Neural crest cell (in vitro differentiated cells): Measurements from ENCODE around the gene ADTRP. TPM values are rescaled to one million over a fixed set of nuclear protein-coding genes. Genes with fewer than 3 reads are reported as not detected.

Experiments
- DNase-seq: peaks from one replicate; pipeline ENCODE4 v3.0.0; 2021; ENCODE audit warnings: low read depth, mixed read lengths, low spot score
- H3K27ac Mint-ChIP-seq: one replicate; pipeline ENCODE4 v1.8.0; 2021; ENCODE audit warnings: mild to moderate bottlenecking, mixed read lengths; ENCODE audit not compliant: unreplicated experiment
- H3K27me3 Mint-ChIP-seq: 2 replicates; pipeline ENCODE4 v1.8.0; 2021; ENCODE audit warnings: low read depth, mild to moderate bottlenecking, mixed read lengths
- H3K36me3 Mint-ChIP-seq: 2 replicates; pipeline ENCODE4 v1.8.0; 2021; ENCODE audit warnings: low read depth, mild to moderate bottlenecking, mixed read lengths
- H3K4me1 Mint-ChIP-seq: 2 replicates; pipeline ENCODE4 v1.8.0; 2021; ENCODE audit warnings: mixed read lengths
- H3K4me3 Mint-ChIP-seq: one replicate; pipeline ENCODE4 v1.8.0; 2021; ENCODE audit warnings: mild to moderate bottlenecking, mixed read lengths
- H3K9me3 Mint-ChIP-seq: 2 replicates; pipeline ENCODE4 v1.8.0; 2021; ENCODE audit warnings: mixed read lengths
- CTCF ChIP-seq: fragments of 200-600 bp; sonication (generic); conservative IDR thresholded peaks from 2 replicates; pipeline ENCODE4 v1.5.0; 2021; ENCODE audit warnings: antibody characterized with exemption, mild to moderate bottlenecking
- total RNA-seq: library from RNA; stranded (reverse); gene quantifications from 2 replicates; pipeline ENCODE4 v1.2.1, GENCODE V29; 2021

ADTRP gene
- total RNA-seq, 1 donor from 2014 or later: not detected

- H3K36me3 Mint-ChIP-seq: no peaks in the 10 kb centered on the region
- no peak for DNase-seq
- TF ChIP-seq CTCF: no peak
- H3K27me3 Mint-ChIP-seq: no peaks in the 10 kb centered on the region
- no peaks in the 10 kb centered on the region for H3K4me1 Mint-ChIP-seq
- no peak overlapping the region for H3K27ac Mint-ChIP-seq
- peaks cover 9% of the 10 kb centered on the region for H3K9me3 Mint-ChIP-seq
- no peak overlapping the region for H3K4me3 Mint-ChIP-seq
Measured at GRCh38 chr6:11724286-11724685, 54.3 kb downstream of the ADTRP start.

DNA sequence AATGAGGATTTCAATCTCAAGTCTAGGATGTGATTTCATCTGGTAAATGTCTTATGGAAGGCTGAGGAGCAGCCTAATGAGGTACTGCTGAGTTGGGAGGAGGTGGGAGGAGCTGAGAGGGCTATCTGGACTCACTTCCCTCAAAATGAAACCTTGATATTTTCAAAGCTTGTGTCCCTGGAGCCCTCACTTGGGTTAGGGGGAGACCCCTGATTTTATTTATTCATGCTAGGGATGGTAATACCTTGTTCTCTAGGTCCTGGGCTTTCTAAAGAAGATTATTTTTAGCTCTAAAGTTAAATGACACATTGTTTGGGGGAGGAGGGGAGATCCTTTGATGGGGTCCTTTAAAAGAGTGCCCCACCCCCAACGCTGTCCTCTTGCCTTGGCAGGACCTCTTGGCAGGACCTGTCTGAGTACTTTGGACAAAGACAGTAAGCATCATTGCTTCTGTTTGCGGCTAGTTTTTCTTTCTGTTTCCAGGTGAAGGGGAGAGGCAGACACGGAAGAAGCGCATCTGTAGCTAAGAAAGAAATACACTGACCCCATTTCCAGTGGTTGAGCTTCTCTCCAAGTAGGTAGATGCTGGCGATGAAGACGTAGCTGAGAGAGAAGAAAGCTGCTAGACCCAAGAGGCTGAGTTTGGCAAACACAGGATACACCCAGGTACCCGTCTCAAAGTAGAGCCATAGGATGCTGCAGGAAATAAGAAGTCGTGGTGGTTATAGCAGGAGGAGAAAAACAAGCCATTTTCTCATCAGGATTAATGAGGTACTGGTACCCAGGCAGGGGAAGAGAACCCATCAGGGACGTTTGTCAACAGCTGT, 55.6 kb downstream of the ADTRP start:
- Mint-ChIP-seq H3K4me1 (no peaks in the 10 kb centered on the region), H3K27ac (no peak overlapping the region), H3K9me3 (peaks cover 9% of the 10 kb centered on the region), H3K4me3 (no peak overlapping the region), H3K27me3 (no peaks in the 10 kb centered on the region), H3K36me3 (no peaks in the 10 kb centered on the region)
- no peak for DNase-seq
- no peak for TF ChIP-seq CTCF

DNA sequence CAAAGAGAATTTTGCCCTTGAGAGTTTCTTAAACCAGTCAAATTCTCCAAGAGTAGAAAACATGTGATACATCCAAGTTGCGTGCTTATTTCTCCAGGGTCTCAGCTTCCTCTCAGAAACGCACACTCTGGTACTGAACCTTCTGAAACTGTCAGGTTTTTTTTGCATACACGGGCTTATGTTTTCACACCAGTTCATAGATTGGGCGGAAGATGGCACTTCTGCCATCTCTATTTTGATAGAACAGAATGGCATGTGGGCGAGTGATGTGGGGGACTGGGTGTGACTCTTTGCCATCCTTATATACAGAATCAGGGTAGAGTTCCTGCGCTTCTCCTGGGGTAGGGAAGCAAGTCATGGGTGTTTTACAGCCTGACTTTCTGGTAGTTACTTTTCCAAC, 56.4 kb downstream of the ADTRP start:
- no peak overlapping the region for H3K27ac Mint-ChIP-seq
- H3K27me3 Mint-ChIP-seq: no peaks in the 10 kb centered on the region
- H3K4me3 Mint-ChIP-seq: no peak overlapping the region
- peaks cover 9% of the 10 kb centered on the region for H3K9me3 Mint-ChIP-seq
- DNase-seq: no peak
- no peak for TF ChIP-seq CTCF
- H3K4me1 Mint-ChIP-seq: no peaks in the 10 kb centered on the region
- no peaks in the 10 kb centered on the region for H3K36me3 Mint-ChIP-seq

DNA sequence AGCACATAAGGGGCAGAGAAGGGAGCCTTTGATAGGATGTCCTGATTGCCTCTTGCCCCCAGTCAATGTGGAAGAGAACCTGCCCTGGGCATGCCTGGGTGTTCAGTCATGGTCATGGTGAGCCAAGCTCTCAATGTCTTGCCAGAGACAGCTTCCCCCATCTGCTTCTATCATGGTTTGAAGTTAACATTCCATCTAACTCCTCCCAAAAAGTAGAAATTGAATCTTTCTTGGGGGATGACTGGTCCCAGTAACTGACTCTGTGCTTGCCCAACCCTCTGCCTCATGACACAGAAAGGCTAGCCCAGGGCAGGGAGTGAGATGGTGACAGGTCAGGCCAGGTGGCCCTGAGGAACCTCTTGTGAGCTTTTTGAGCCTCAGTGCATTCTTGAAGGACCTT, 60.1 kb downstream of the ADTRP start:
- Mint-ChIP-seq H3K36me3 (no peaks in the 10 kb centered on the region), H3K9me3 (peaks cover 11% of the 10 kb centered on the region), H3K4me1 (no peaks in the 10 kb centered on the region), H3K27me3 (no peaks in the 10 kb centered on the region), H3K4me3 (no peak overlapping the region), H3K27ac (no peak overlapping the region)
- no peak for TF ChIP-seq CTCF
- DNase-seq: no peak

- H3K4me3 Mint-ChIP-seq: no peak overlapping the region
- H3K9me3 Mint-ChIP-seq: peaks cover 11% of the 10 kb centered on the region
- no peak for DNase-seq
- no peaks in the 10 kb centered on the region for H3K4me1 Mint-ChIP-seq
- H3K27ac Mint-ChIP-seq: no peak overlapping the region
- H3K27me3 Mint-ChIP-seq: no peaks in the 10 kb centered on the region
- H3K36me3 Mint-ChIP-seq: no peaks in the 10 kb centered on the region
- TF ChIP-seq CTCF: no peak
Measured at GRCh38 chr6:11718031-11718430, 60.6 kb downstream of the ADTRP start.
